IPS DF 6.9 (cell line): ENCODE data around the gene ACBD7.
A peak's percentile ranks its signal among the peaks of the same experiment; 100 is the strongest.

Source experiments
- DNase-seq: peaks from one replicate; pipeline ENCODE4 v3.0.0-alpha.2; 2013; ENCODE audit warnings: low read depth, low spot score
- H3K27ac ChIP-seq: one replicate; pipeline ENCODE4 v1.5.1; 2013; ENCODE audit warnings: low read length, control low read depth
- H3K27me3 ChIP-seq: 2 replicates; pipeline ENCODE4 v1.6.1; 2013; ENCODE audit warnings: mild to moderate bottlenecking, low read length; ENCODE audit not compliant: control insufficient read depth, insufficient read depth
- H3K36me3 ChIP-seq: 2 replicates; pipeline ENCODE4 v1.6.1; 2013; ENCODE audit warnings: low read length; ENCODE audit not compliant: control insufficient read depth, insufficient read depth
- H3K4me1 ChIP-seq: 2 replicates; pipeline ENCODE4 v1.6.1; 2013; ENCODE audit warnings: low read length; ENCODE audit not compliant: control insufficient read depth, insufficient read depth
- H3K4me3 ChIP-seq: 2 replicates; pipeline ENCODE4 v1.5.1; 2013; ENCODE audit warnings: mild to moderate bottlenecking, low read length
- H3K9me3 ChIP-seq: 2 replicates; pipeline ENCODE4 v1.6.1; 2013; ENCODE audit warnings: low read length, inconsistent platforms; ENCODE audit not compliant: control insufficient read depth, insufficient read depth
- WGBS: extraction: QIAGEN DNeasy Blood & Tissue Kit; methylation state at CpG from one replicate; pipeline ENCODE4 v1.1.7; 2013; ENCODE audit warnings: mixed read lengths, missing lambda C conversion rate; ENCODE audit not compliant: insufficient read length, insufficient coverage; 5-methylcytosine and 5-hydroxymethylcytosine counted together

Gene ACBD7

DNA sequence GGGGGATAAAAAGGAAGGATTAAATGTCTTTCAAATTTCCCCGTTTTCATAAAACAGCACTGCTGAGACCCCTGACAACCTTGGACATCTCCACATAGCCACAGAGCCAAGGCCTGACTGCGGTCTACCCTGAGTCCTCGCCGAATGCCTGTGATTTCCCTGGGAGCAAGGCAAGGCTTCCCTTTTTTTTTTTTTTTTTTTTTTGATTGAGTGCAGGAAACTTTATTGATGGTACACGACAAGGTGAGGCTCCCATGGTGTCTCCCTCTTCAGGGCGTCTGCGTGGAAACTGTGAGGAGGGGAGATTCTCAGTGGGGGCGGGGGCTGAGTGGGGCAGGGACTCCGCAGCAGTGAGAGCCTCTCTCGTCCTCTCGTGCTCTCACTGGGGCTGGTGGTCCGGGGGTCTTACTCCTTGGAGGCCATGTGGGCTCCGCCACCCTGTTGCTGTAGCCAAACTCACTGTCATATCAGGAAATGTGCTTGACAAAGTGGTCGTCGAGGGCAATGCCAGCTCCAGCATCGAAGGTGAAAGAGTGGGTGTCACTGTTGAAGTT lies 4.4 kb upstream of the ACBD7 start:
- H3K9me3 ChIP-seq, result no peaks in the 10 kb centered on the region
- no peaks in the 10 kb centered on the region for H3K4me1 ChIP-seq
- WGBS, result no CpG with 5 or more reads among the region's 16 CpGs
- H3K4me3 ChIP-seq, result no peak overlapping the region
- no peak overlapping the region for H3K27ac ChIP-seq
- no peak for DNase-seq
- no peaks in the 10 kb centered on the region for H3K27me3 ChIP-seq
- no peaks in the 10 kb centered on the region for H3K36me3 ChIP-seq

DNA sequence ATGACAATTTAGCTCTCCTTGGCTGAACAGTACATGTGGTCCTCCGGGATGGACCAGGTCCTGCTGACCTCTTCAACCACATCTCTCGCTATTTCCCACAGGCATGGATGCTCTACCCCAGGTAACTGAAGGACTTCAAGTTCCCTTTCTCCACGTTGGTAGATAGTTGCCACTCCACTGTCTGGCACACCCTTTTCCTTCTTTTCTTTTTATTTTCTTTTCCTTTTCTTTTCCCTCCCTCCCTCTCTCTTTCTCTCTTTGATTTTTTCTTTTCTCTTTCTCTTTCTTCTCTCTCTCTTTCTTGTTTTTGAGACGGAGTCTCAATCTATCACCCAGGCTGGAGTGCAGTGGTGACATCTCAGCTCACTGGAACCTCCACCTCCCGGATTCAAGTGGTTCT lies 2.8 kb upstream of the ACBD7 start:
- no CpG with 5 or more reads among the region's 5 CpGs for WGBS
- Histone ChIP-seq H3K4me1 (no peaks in the 10 kb centered on the region), H3K4me3 (no peak overlapping the region), H3K27ac (no peak overlapping the region), H3K27me3 (no peaks in the 10 kb centered on the region), H3K36me3 (no peaks in the 10 kb centered on the region), H3K9me3 (no peaks in the 10 kb centered on the region)
- no peak for DNase-seq

DNA sequence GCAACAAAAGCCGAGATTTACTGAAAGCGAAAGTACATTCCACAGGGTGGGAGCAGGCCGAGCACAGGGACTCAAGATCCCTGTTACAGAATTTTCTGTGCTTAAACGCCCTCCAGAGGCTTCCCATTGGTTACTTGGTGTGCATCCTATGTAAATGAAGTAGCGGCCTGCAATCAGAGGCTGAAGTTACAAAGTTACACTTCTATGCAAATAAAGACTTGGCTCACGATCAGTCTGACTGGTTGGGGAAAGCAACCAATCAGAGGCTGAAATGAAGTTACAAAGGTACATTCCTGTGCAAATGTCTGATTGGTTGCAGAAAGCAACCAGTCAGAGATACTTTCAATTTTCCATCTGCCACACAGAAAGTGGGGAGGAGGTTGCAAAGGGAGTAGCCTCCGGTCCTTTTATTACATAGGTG lies 4.1 kb downstream of the ACBD7 start:
- Histone ChIP-seq H3K4me3 (no peak overlapping the region), H3K9me3 (no peaks in the 10 kb centered on the region), H3K27me3 (no peaks in the 10 kb centered on the region), H3K4me1 (no peaks in the 10 kb centered on the region), H3K27ac (no peak overlapping the region), H3K36me3 (no peaks in the 10 kb centered on the region)
- DNase-seq, result peak; percentile 20
- no CpG with 5 or more reads among the region's 7 CpGs for WGBS

DNA sequence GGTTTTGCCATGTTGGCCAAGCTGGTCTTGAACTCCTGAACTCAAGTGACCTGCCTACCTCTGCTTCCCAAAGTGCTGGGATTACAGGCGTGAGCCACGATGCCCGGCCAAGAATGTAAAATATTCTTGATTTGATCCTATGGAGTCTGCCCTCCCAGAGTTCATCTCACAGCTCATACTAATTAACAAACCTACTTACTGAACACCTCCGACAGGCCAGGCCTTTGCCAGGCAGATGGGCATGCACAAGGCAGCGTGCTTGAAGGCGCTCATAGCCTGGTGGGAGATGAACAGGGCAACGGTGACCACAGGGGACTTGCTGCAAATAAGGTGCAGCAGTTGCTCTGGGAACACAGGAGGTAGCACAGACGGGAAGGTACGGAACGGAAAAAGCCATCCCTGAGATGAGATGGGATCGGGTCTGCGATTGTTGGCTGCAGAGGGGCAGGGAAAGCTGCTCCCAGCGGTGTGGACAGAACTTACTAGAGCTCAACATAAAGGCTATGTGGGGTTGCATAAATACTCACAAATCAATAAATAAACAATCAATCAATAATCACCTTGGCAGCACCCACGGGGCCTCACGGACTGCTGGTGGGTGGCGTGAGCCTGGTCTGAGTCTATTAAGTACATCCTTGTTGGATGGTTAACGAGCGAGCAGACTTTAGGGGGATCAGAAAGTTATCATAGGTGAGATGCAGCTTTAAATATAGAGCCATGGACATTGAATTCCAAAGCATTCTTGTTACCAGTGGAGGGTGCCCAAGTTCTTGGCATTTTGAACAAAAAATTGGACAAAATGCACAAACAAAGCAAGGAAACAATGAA lies 4.7 kb downstream of the ACBD7 start:
- Histone ChIP-seq H3K4me1 (no peaks in the 10 kb centered on the region), H3K36me3 (no peaks in the 10 kb centered on the region), H3K27me3 (no peaks in the 10 kb centered on the region), H3K27ac (no peak overlapping the region), H3K4me3 (no peak overlapping the region), H3K9me3 (no peaks in the 10 kb centered on the region)
- no CpG with 5 or more reads among the region's 18 CpGs for WGBS
- DNase-seq, result no peak

DNA sequence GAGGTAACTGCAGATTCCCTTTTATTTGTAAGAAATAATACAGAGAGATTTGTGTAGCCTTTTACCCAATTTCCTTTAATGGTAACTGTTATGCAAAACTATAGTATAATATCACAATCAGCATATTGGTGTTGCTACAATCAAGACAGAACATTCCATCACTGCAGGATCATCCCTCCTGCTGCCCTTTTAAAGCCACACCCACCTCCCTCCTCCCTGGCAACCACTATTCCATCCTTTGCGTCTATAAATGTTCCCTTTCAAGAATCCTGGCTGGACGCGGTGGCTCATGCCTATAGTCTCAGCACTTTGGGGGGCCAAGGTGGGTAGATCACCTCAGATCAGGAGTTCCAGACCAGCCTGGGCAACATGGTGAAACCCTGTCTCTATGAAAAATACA lies 13.2 kb downstream of the ACBD7 start:
- H3K27me3 ChIP-seq, result no peaks in the 10 kb centered on the region
- WGBS, result no CpG with 5 or more reads among the region's 3 CpGs

DNA sequence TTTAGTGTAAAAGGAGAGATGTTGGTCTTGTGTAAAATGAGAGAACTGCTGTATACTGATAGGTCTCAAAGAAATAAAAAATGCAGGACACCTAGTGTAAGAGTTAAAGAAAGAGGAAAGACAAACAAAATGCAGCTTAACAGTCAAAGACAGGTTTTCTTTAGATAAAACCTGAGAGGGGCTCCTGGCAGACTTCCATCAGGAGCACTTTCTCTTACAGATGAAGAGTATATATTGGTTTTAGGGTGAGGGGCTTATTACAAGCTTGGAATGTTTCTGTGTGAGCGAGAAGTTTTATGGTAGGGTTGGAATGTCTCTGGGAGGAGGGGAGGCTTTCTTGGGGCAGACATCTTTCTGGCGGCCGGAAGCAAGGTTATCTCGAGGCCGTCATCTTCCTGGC lies 16.2 kb downstream of the ACBD7 start:
- H3K9me3 ChIP-seq, result no peaks in the 10 kb centered on the region; the same call in 1 of the 2 replicates
- H3K36me3 ChIP-seq, result no peaks in the 10 kb centered on the region
- H3K27me3 ChIP-seq, result no peaks in the 10 kb centered on the region
- WGBS, result no CpG with 5 or more reads among the region's 5 CpGs
- H3K27ac ChIP-seq, result no peak overlapping the region
- H3K4me3 ChIP-seq, result no peak overlapping the region
- no peak for DNase-seq
- no peaks in the 10 kb centered on the region for H3K4me1 ChIP-seq

More for the DNA sequence above, 13.2 kb downstream of the ACBD7 start:
- Histone ChIP-seq H3K4me3 (no peak overlapping the region), H3K27ac (no peak overlapping the region), H3K9me3 (no peaks in the 10 kb centered on the region; the same call in 1 of the 2 replicates), H3K4me1 (no peaks in the 10 kb centered on the region), H3K36me3 (no peaks in the 10 kb centered on the region)
- no peak for DNase-seq

DNA sequence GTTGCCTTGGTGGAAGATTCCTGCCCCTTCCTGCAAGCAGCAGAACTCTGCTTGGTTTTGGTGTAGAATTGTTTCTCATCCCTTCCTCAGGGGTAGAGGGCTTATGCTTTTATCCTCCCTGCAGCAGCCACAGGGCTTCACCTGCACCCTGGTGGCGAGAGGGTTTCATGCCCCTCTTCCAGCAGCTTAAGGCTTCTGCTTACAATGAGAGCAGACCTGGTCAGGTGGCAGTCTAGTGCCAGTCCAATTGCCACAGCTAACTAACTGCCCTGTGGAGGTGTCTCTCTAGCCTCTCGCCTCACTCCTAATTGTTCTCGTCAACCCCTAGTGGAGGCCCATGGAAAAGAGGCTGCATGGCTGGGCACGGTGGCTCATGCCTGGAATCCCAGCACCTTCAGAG lies 19.3 kb downstream of the ACBD7 start:
- no peaks in the 10 kb centered on the region for H3K36me3 ChIP-seq
- H3K27me3 ChIP-seq, result no peaks in the 10 kb centered on the region
- no peaks in the 10 kb centered on the region for H3K4me1 ChIP-seq
- H3K4me3 ChIP-seq, result no peak overlapping the region
- H3K27ac ChIP-seq, result no peak overlapping the region
- no peaks in the 10 kb centered on the region; the same call in 1 of the 2 replicates for H3K9me3 ChIP-seq
- DNase-seq, result no peak
- no CpG with 5 or more reads among the region's 4 CpGs for WGBS

DNA sequence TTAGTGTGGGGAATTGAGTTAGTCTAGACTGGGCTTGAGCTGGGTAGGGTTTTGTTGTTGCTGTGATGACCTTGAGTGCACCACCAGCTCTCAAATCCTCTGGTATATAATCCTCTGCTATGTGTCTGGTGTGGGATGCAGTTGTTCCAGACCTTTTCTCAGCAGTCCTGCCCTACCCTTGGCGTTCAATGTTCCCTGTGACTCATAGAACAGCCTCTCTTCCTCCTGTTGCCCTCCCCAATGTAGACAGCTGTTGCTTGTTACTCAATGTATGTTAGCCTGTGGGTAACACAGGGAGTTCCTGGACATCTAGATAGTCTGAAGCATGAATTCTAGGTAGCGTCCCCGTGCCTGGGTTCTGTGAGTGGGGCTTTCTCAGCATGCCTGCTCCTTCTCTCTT lies 19.8 kb downstream of the ACBD7 start:
- Histone ChIP-seq H3K4me1 (no peaks in the 10 kb centered on the region), H3K27ac (no peak overlapping the region), H3K4me3 (no peak overlapping the region), H3K36me3 (no peaks in the 10 kb centered on the region), H3K9me3 (no peaks in the 10 kb centered on the region; the same call in 1 of the 2 replicates), H3K27me3 (no peaks in the 10 kb centered on the region)
- WGBS, result no CpG with 5 or more reads among the region's 3 CpGs
- DNase-seq, result no peak

DNA sequence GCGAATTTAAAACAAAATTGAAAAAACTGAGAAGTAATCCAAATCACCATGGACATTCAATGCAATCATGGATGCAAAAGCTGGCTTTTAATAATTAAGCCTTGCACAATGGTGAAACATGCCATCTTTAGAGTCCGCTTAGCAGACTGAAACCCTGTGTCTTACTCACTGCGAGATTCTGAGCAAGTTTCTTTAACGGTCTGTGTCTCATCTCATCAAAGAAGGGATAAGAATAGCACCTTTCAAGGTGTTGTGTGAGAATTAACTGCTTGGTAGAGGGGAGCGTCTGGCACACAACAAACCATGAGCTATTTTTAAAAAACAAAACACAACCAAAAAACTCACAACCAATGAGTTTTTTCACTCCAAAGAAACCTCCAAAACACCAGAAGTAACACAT lies 21.4 kb downstream of the ACBD7 start:
- Histone ChIP-seq H3K4me1 (no peaks in the 10 kb centered on the region), H3K9me3 (no peaks in the 10 kb centered on the region), H3K36me3 (no peaks in the 10 kb centered on the region), H3K4me3 (no peak overlapping the region), H3K27me3 (no peaks in the 10 kb centered on the region), H3K27ac (no peak overlapping the region)
- DNase-seq, result no peak
- no CpG with 5 or more reads among the region's 5 CpGs for WGBS

DNA sequence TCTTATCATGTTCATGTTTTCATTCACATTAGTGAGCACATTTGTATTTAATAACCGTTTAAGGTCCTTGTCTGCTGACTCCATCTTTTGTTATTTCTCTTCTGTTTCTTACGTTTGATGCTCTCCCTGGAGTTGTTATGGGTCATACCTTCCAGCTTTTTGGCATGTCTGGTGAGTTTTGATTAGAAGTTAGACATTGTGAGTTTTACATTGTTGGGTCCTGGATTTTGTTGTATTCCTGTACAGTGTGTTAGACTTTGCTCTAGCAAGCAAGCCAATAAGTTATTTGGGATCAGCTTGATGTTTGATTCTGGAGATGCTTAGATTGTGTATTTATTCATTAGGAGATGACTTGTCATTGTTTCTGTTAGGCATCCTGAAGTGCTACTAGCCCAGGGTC lies 27.9 kb downstream of the ACBD7 start:
- H3K36me3 ChIP-seq, result no peaks in the 10 kb centered on the region
- no peaks in the 10 kb centered on the region for H3K9me3 ChIP-seq
- no CpG with 5 or more reads among the region's 2 CpGs for WGBS
- no peak overlapping the region for H3K4me3 ChIP-seq
- H3K4me1 ChIP-seq, result no peaks in the 10 kb centered on the region
- DNase-seq, result no peak
- no peaks in the 10 kb centered on the region for H3K27me3 ChIP-seq
- no peak overlapping the region for H3K27ac ChIP-seq

DNA sequence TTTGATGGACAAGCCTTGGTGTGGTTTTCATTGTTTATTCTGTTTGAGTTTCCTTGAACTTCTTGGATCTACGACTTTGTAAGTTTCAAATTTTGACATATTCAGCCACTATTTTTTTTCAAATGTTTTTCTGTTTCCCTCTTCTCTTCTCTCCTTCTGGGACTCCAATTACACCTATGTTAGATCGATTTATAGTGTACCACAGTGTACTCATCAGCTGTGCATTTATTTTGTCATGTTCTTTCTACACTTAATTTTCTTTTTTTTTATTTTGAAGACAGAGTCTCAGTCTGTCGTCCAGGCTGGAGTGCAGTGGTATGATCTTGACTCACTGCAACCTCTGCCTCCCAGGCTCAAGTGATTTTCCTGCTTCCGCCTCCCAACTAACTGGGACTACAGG lies 28.7 kb downstream of the ACBD7 start:
- Histone ChIP-seq H3K27me3 (no peaks in the 10 kb centered on the region), H3K4me1 (no peaks in the 10 kb centered on the region), H3K36me3 (no peaks in the 10 kb centered on the region), H3K4me3 (no peak overlapping the region), H3K27ac (no peak overlapping the region), H3K9me3 (no peaks in the 10 kb centered on the region)
- DNase-seq, result no peak
- no CpG with 5 or more reads among the region's 4 CpGs for WGBS
